CD4-positive, alpha-beta T cell treated with Interleukin-21 for 1 hour (primary cell): Measurements from ENCODE around the gene PARD6B.
A peak's percentile ranks its signal among the peaks of the same experiment; 100 is the strongest.
"Not testable (repeated sequence)": the region's sequence is repeated elsewhere in the genome, so short reads cannot be mapped to it uniquely, and the experiment has no call there.

Experiments used
- DNase-seq: peaks from one replicate; pipeline ENCODE4 v3.0.0-alpha.2; 2020

Gene PARD6B

DNA sequence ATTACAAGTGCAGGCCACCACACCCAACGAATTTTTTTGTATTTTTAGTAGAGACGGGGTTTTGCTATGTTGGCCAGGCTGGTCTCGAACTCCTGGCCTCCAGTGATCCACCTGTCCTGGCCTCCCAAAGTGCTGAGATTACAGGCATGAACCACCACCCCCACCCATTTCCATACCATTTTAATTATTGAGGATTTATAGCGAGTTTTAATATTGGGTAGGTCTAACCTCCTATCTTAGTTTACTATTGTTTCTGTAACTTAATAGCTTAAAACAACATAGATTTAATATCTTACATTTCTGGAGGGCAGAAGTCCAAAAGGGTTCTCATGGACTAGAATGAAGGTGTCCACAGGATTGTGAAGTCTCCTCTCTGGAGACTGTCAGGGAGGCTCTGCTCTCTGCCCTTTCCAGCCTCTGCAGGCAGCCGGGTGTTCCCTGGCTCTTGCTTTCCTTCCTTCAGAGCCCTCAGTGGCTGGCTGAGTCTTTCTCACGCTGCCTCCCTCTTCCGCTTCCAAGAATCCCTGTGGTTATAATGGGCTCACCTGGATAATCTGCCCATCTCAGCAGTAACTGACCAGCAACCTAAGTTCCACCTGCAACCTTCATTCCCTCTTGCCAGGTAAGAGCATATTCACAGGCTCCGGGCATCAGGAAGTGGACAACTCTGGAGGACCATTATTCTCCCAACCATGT, 44.9 kb downstream of the PARD6B start:
- no peak for DNase-seq

DNA sequence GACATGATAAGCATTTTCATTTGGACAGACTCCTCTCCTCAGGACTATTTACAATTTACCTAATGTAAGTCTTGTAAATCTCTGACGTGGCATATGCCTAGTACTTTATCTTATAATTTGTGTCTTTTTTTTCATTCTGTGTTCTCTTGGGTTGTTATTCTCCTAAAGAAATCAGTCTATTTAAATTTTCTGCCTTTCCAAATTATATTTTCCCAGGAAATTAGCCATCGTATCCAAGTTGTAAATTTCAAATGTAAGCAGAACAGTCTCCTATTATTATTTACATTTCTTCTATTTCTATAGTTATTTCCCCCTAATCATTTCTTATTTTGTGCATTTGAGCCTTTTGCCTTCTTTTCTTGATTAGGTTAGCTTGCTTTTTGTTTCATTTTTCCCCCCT, 46.0 kb downstream of the PARD6B start:
- DNase-seq = no peak

DNA sequence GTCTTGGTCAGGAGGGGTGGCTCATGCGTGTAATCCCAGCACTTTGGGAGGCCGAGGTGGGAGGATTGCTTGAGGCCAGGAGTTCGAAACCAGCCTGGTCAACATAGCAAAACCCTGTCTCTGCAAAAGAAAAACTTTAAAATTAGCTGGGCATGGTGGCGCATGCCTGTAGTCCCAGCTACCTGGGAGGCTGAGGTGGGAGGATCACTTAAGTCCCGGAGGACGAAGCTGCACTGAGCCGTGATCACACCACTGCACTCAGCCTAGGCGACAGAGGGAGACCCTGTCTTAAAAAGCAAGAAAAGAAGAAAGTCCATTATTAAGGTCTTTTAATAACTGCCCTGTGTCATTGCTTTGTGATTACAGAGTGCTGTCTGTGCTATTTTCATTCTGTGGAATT, 47.6 kb downstream of the PARD6B start:
- DNase-seq = not testable (repeated sequence)

DNA sequence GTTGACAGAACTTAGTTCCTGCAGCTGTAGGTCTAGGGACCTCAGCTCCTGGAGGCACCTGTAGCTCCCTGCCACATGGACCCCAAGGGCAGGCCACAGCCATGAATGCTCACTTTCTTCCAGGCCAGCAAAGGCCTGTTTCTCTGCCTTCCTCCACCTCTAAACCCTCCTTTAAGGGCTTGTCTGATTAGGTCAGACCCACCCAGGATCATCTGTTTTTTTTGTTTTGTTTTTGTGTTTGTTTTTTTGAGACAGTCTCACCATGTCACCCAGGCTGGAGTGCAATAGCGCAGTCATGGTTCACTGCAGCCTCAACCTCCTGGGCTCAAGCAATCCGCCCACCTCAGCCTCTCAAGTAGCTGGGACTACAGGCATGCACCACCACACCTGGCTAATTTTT, 52.0 kb downstream of the PARD6B start:
- no peak for DNase-seq

DNA sequence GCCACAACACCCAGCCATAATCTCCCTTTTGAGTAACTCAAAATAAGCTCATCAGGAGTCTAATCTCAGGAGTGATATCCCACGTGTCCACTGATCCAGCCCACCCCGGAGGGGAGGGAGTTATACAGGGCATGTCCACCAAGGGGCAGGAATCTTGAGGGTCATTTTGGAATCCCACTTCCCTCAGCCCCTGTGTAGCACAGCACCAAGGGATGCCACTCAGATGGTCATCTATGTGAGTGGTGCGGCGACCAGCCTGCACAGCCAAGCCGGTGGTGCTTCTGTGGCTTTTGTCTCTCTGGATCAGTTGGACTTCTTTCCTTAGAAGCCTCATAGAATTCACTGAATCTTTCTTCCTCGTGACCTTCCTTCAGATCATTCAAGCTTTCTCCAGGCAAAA, 52.5 kb downstream of the PARD6B start:
- no peak for DNase-seq

DNA sequence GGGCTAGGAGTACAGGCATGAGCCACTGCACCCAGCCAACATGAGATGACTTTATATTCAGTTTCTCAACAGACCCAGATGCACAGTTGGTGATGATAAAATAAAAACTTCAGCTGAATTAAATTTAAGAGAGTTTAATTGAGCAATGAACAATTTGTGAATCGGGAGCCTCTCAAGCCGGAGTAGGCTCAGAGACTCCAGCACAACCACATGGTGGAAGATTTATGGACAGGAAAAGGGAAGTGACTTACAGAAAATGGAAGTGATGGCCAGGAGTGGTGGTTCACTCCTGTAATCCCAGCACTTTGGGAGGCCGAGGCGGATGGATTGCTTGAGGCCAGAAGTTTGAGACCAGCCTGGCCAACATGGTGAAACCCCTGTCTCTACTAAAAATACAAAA, 53.1 kb downstream of the PARD6B start:
- DNase-seq = no peak

DNA sequence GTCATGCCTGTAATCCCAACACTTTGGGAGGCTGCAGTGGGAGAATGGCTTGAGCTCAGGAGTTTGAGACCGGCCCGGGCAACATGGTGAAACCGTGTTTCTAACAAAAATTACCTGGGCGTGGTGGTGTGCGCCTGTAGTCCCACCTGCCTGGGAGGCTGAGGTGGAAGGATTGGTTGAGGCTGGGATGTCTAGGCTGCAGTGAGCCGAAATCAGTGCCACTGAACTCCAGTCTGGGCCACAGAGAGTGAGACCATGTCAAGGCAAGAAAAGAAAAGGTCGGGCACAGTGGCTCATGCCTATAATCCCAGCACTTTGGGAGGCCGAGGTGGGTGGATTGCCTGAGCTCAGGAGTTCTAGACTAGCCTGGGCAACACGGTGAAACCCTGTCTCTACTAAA, 55.3 kb downstream of the PARD6B start:
- DNase-seq = no peak

DNA sequence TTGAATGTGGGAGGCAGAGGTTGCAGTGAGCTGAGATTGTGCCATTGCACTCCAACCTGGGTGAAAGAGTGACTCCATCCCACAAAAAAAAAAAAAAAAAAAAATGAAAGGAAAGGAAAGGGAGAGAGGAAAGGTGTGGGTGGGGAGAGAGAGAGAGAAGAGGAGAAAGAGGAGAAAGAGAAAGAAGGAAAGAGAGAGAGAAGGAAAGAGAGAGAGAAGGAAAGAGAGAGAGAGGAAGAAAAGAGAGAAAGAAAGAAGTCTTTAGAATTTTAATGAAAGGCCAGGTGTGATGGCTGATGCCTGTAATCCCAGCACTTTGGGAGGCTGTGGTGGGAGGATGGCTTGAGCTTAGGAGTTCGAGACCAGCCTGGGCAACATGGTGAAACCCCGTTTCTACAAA, 55.8 kb downstream of the PARD6B start:
- no peak for DNase-seq

DNA sequence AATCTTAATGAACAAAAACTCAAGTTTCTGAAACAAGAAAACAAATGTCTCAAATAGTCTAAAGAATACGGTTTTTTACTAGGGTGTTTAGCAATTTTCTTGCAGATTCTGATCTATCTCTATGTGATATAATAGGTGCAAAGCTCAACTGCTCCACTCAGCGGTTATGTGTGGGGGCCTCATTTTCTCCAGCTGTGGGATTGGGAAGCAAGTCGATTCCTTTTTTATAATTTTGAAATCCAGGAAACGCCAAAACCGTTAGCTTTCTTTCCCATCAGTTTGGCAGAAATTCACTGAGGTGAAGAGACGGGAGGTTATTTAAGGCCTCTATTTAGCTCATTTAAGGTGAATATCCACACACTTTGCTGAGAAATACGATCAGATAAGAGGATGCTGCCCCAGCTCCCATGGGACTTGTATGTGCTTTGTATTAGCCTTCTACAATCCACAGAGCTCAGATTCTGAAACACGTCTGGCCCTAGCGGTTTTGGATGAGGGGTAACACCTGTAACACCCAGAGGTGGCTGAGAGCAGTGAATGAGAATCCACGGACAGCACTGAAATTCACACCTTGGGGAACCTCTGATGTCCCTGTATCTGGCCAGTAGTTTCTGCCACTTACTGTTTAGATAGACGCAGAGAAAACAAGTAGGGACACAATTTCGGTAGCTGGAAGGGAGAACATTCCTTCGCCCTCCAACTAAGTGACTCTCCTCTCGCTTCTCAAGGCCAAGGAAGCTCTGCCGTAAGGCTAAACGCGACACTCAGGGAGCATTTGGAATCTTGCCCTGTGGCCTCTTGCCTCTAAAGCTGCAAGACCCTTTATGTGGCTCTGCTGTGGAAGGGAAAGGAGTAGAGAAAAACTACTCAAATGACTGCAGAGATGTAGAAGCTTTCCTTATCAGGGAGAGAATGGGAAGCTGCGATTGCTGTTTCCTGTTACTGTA, 56.9 kb downstream of the PARD6B start:
- DNase-seq = no peak

DNA sequence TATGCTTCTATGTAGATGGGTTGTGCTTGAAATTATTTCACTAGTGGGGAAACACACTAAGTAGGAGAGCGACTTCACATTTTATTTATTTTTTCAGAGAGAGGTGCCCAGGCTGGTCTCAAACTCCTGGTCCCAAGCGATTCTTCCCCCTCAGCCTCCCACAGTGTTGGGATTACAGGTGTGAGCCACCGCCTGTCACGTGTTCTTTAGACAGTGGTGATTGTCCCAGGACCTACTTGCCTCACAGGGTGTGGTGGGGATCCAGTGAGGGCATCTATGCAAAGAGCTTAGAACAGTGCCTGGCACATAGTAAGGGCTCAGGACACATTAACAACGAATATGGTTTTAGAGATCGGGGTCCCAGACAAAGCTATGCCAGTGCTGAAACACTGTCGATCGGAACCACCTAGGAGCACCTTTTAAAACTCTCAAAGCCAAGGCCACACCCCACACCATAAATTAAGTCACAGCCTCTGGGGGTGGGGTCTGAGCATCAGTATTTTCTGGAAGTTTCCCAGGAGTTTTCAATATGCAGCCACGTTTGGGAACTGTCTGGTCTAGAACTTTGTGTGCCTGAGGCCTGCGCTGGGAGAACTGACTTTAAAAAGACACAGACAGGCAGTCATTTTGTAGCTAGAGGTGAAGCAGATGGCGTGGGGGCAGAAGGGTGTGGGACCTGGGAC, 58.7 kb downstream of the PARD6B start:
- DNase-seq = no peak

DNA sequence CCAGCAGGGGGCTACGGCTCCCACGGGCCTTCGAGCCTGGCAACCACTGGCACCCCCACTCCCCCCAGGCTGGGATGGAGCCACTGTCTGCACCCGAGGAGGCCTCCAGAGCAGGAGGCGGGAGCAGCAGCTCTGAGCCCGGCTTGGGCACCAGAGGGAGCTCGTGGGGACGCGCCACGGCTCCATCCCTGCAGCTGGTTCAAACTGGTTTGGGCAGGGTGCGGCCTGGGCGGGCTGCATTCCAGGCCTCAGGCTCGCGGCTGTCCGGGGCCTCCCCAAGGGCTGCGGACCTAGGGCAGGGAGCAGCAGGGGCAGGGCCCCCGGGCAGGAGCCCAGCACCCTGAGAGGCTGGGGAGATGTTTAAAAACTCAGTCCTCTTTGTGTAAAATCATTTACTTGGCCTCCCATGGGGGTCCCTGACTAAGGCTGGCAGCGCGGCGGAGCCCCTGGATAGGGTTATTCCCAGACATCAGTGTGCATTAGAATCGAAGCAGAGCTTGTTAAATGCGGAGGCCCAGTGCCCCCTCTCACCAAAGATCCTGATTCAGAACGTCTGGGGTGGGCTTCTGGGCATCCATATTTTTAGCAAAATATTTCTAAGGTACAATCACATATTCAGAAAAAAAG, 59.4 kb downstream of the PARD6B start:
- peak; percentile 79 for DNase-seq

DNA sequence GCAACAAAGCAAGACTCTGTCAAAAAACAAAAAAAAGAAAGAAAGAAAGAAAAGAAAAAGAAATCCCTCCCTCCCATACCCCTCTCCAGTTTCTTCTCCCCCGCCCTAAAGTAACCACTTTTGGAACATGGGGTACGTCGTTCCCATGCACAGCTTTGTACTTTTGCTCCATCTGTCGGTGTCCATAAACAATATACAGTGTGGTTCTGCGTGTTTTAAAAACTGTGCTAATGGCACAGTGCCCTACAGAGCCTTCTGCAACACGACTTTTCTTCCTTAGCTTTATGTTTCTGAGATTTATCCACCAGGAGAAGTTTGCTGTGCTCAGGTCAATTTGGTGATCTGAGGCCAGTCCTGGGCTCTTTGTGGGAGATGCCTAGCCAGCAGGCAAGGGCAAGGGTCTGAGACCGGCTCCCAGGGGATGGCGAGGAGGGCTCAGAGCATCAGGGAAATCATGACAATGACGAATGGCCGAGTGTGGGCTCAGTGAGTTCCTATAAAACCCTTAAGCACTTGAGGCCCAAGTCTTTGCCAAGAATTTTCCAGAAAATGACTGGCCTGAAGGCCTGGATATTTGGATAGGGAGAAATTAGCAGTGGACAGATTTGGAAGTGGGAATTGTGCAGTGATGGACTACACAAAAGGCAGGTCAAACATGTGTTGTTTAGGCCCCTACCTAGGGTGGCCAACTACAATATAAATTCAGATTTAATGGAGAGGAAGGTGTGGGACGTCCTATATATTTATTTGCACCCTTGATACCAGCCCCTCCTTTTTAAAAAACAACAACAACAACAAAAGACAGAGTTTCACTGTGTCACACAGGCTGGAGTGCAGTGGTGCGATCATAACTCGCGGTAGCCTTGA, 61.6 kb downstream of the PARD6B start:
- DNase-seq = no peak

DNA sequence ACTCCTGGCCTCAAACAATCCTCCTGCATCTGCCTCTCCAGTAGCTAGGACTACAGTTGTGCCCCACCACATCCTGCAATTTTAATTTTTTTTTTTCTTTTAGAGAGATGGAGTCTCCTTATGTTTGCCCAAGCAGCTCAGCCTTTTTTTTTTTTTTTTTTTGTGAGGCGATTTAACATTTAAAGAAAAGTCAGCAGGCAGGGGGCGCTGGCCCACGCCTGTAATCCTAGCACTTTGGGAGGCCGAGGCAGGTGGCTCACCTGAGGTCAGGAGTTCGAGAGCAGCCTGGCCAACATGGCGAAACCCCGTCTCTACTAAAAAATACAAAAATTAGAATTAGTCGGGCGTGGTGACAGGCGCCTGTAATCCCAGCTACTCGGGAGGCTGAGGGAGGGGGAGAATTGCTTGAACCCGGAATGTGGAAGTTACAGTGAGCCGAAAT, 62.2 kb downstream of the PARD6B start:
- peak; percentile 61 for DNase-seq

DNA sequence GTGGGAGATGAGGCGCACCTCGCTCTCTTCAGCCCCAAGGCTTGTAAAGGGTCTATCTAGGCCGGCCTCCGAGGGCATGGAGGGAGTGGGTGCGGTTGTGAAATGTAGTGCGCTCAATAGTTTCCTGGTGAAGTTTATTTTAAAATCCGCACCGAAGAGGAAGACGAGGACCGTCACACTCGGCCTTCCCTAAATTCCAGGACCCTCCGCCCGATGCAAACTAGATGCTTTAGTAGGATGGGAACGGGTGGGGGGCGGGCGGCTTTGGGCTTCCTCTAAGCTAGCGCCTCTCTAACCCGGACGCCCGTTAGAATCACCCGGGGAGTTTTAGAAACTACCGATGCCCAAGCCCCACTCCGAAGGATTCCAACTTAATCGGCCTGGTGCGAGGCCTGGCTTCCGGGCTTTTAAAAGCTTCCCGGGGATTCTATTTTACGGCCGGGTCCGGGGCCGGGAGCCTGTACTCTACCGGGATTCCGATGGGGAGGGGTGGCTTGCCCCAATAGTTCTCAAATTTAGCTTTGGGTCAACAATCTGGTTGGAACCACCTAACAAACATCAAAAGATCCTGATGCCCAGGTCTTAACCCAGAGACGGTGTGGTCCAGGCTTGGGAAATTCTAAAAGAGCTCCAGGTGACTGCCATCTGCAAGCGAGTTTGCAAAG, 62.9 kb downstream of the PARD6B start:
- no peak for DNase-seq

DNA sequence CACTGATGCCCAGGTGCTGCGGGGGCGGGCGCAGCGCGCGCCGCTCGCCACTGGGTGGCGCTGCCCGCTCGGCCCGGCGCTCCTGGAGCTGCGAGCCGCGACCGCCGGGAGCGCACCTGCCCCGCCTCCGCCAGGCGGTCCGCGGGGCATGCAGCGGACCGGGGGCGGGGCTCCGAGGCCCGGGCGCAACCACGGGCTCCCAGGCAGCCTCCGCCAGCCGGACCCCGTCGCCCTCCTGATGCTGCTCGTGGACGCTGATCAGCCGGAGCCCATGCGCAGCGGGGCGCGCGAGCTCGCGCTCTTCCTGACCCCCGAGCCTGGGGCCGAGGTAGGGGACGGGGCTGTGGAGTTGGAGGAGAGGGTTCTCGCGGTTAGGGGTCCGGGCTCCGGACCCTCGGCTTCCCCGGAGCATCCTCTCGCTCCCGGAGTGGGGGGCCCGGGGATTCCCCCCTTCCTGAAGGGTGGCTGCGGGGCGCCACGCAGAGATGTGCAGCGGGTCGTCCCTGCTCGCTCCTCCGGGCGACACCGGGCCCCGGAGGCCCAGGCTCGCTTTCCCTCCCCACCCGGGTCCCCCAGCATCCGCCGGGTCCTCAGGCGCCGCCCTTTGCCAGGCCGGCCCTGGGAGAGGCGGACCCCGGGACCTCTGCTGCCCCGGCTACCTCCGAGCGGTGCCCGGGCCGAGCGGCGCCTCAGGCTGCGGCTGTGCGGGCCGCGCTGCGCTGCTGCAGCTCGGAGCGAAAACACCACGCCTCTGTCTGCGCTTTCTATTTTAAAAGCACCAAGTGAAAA, 63.7 kb downstream of the PARD6B start, which contains the start of gene BCAS4:
Gene BCAS4 (plus strand): TSS at position 216 of the 789 bp plus-strand sequence. CDS start 23 bp downstream, at position 239.
- DNase-seq = peak; percentile 88

DNA sequence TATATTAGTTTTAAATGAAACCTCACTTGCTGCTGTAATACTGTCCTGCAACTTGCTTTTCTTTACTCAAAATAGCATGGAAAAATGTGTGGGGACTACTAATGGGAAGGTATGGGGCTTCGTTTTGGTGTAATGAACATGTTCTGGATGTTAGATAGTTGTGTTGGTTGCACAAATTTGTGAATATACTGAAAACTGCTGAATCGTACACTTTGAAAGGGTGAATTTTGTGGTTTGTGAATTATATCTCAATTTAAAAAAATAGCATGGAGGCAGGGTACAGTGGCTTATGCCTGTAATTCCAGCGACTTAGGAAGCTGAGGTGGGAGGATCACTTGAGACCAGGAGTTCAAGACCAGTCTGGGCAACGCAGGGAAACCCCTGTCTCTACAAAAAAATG, 65.8 kb downstream of the PARD6B start:
- no peak for DNase-seq

DNA sequence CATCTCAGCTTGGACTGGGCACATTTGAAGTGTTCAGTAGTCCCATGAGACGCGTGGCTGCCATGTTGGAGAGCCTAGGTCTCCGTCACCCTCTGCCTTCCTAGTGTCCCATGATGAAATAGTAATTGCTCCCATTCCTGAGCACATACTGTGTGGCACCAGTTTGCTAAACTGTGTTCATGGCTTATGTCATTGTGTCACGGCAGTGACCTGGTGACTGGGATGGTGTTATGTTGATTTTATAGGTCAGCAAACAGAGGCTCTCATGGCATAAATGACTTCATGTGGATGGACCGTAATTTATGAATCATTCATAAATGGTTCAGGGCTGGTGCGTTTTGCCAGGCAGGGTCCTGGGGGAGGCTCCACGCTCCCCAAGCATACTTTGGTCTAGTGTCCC, 67.3 kb downstream of the PARD6B start:
- no peak for DNase-seq

DNA sequence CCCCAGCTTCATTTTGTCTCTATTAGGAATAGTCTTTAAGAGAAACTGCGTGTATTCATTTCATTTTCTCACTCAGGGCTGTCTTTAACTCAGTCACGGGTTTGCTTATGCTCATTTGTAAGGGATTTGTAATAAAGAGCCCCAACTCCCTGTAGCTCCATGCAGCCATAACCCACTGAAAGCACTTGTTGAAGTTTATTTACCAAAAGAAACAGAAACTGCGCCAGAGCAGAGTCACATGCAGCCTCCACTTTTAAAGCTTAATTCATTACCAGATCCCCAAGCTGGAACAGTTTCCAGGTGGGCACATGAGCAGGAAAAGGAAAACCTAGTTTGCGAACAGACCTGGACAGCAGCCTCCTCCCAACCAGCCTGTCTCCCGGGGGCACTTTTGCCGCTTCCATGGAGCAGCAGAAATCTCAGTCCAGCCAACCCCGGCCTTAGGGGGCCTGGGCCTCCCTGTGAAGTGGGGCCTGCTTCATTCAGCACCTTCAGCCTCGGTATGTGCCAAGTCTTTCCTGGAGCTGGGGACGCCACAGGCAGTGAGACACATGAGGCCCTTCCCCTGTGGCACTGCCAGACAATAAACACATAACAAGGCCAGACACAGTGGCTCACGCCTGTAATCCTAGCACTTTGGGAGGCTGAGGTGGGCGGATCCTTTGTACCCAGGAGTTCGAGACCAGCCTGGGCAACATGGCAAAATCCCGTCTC, 68.0 kb downstream of the PARD6B start:
- no peak for DNase-seq

DNA sequence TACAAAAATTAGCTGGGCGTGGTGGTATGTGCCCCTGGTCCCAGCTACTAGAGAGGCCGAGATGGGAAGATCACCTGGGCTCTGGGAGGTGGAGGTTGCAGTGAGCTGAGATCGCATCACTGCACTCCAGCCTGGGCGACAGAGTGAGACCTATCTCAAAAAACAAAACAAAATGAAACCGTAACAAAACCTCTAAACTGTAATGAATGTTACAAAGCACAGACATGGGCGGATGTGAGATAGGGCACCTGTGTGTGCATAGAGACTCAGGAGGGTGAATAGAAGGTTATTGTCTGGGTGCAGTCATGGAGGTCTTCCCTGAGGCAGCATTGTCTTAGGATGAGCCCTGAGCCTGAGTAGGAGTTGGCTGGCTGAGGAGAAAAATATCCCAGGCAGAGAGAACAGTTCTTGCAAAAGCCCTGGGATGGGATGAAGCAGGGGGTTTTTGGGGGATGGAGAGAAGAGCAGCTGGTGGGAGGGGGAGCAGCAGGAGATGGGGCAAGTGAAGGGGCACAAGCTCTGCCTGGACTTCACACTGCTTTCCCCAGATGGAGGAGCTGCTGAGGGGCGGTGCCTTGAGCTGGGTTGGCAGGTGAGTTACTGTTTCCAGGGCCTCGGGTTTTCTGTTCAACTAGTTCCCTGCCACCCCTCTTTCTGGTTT, 68.6 kb downstream of the PARD6B start:
- DNase-seq = no peak
